OCI-LY7 (cell line): ENCODE measurements around the gene MLPH.

Experiments
- EZH2phosphoT487 ChIP-seq: fragments of 200-600 bp; sonication (generic); IDR thresholded peaks from 2 replicates; pipeline ENCODE4 v1.6.1; 2018; ENCODE audit warnings: low read depth, borderline replicate concordance, mild to moderate bottlenecking, mixed run types, antibody characterized with exemption, low read length, moderate library complexity, mixed read lengths
- TF ChIP-seq, protein P1 (sequence below): fragments of 200-600 bp; sonication (generic); conservative IDR thresholded peaks from 2 replicates; pipeline ENCODE4 v1.5.1; 2014; ENCODE audit warnings: mild to moderate bottlenecking, antibody characterized with exemption, low read length, moderate library complexity, mixed read lengths

GRCh38 chr2:237592425-237592980, 105.5 kb downstream of the MLPH start:
- TF ChIP-seq, protein P1, sequence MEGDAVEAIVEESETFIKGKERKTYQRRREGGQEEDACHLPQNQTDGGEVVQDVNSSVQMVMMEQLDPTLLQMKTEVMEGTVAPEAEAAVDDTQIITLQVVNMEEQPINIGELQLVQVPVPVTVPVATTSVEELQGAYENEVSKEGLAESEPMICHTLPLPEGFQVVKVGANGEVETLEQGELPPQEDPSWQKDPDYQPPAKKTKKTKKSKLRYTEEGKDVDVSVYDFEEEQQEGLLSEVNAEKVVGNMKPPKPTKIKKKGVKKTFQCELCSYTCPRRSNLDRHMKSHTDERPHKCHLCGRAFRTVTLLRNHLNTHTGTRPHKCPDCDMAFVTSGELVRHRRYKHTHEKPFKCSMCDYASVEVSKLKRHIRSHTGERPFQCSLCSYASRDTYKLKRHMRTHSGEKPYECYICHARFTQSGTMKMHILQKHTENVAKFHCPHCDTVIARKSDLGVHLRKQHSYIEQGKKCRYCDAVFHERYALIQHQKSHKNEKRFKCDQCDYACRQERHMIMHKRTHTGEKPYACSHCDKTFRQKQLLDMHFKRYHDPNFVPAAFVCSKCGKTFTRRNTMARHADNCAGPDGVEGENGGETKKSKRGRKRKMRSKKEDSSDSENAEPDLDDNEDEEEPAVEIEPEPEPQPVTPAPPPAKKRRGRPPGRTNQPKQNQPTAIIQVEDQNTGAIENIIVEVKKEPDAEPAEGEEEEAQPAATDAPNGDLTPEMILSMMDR: no peak
- TF ChIP-seq EZH2phosphoT487: no peak
